Ishikawa (cell line): ENCODE data around the gene SLC15A1.
A peak's percentile ranks its signal among the peaks of the same experiment; 100 is the strongest.

Source experiments
- CEBPB ChIP-seq: IDR thresholded peaks from 2 replicates; pipeline ENCODE4 v1.6.1; 2012
- CREB1 ChIP-seq: IDR thresholded peaks from 2 replicates; pipeline ENCODE4 v1.6.1; 2012; ENCODE audit warnings: low read depth
- EGR1 ChIP-seq: IDR thresholded peaks from 2 replicates; pipeline ENCODE4 v1.6.1; 2012
- EP300 ChIP-seq: IDR thresholded peaks from 2 replicates; pipeline ENCODE4 v1.6.1; 2012; ENCODE audit warnings: borderline replicate concordance
- FOXM1 ChIP-seq: IDR thresholded peaks from 2 replicates; pipeline ENCODE4 v1.6.1; 2012; ENCODE audit warnings: low read depth, borderline replicate concordance
- NFIC ChIP-seq: IDR thresholded peaks from 2 replicates; pipeline ENCODE4 v1.6.1; 2012
- RAD21 ChIP-seq: IDR thresholded peaks from 2 replicates; pipeline ENCODE4 v1.6.1; 2012; ENCODE audit warnings: low read depth
- TAF1 ChIP-seq: IDR thresholded peaks from 2 replicates; pipeline ENCODE4 v1.6.1; 2012; ENCODE audit warnings: low read depth, mild to moderate bottlenecking
- TCF12 ChIP-seq: IDR thresholded peaks from 2 replicates; pipeline ENCODE4 v1.6.1; 2012; ENCODE audit warnings: low read depth
- TEAD4 ChIP-seq: IDR thresholded peaks from 2 replicates; pipeline ENCODE4 v1.6.1; 2012
- YY1 ChIP-seq: IDR thresholded peaks from 2 replicates; pipeline ENCODE4 v1.6.1; 2012; ENCODE audit warnings: low read depth
- ZBTB7A ChIP-seq: IDR thresholded peaks from 2 replicates; pipeline ENCODE4 v1.6.1; 2012; ENCODE audit warnings: low read depth
- TF ChIP-seq, protein P1 (sequence below): IDR thresholded peaks from 2 replicates; pipeline ENCODE4 v1.6.1; 2012
- TF ChIP-seq, protein P2 (sequence below): IDR thresholded peaks from 2 replicates; pipeline ENCODE4 v1.6.1; 2012
- TF ChIP-seq, protein P3 (sequence below): IDR thresholded peaks from 2 replicates; pipeline ENCODE4 v1.6.1; 2012; ENCODE audit warnings: low read depth, mild to moderate bottlenecking

Gene SLC15A1

DNA sequence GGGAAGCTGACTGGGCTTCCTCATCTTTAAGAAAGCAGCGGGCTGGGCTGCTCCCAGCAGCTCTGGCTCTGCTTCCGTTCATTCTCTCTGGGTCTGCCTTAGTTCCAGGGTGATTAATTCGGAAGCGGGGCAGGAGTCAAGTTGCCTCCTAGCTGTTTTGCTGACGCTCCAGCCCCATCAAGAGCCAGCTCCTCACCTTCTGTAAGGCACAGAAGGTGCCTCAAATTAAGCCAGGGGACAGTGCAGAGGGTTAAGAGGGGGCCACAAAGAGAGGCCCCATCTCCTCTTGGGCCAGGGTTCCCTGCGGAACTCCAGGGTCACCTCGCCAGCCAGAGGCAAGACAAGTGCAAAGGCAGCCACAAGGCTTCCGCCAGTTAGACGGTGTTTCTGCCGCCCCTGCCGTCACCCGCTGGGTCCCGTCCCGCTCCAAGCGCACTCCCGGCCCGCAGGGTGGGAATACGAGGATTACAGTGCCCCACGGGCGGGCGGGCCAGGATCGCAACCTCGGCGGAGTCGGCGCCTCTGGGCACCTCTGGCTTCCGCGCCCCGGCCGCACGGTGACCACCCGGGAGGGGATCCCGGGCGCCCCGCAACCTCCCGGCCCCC, 508 bp downstream of the SLC15A1 start:
- no peak for TF ChIP-seq FOXM1
- 0 out of 2 replicates have a peak, but pooled peaks have one; percentile 42 for TF ChIP-seq TAF1
- TF ChIP-seq, protein P1, sequence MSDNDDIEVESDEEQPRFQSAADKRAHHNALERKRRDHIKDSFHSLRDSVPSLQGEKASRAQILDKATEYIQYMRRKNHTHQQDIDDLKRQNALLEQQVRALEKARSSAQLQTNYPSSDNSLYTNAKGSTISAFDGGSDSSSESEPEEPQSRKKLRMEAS, result peak; percentile 40
- TF ChIP-seq TEAD4, result no peak
- no peak; the same call in 1 of the 2 replicates for TF ChIP-seq TCF12
- TF ChIP-seq ZBTB7A, result peak; percentile 17; the same call in 1 of the 2 replicates

DNA sequence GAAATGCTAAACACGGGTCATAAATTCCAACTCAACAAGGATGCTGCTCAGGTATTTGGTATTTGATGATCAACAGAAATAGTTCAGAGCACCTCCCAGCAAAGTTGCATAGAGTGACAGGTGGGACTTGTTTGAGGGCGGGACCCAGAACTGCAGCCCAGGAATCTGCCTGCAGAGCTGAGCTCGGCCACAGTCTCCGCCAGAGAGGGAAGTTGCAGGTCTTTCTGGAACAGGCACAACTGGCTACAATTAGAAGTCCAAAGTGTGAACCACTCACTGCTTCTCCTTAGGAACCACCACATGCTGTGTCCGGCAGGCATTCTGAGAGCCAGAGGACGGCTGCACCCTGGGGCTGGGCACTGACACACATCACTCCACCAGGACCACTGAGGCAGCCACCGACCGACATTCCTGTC, 1.1 kb downstream of the SLC15A1 start:
- TF ChIP-seq TEAD4 (peak; percentile 40; the same call in 1 of the 2 replicates), TCF12 (0 out of 2 replicates have a peak, but pooled peaks have one; percentile 6), RAD21 (no peak), CEBPB (no peak), YY1 (peak; percentile 12; the same call in 1 of the 2 replicates), TAF1 (no peak), NFIC (0 out of 2 replicates have a peak, but pooled peaks have one; percentile 12), FOXM1 (no peak), EP300 (no peak)
- TF ChIP-seq, protein P2, sequence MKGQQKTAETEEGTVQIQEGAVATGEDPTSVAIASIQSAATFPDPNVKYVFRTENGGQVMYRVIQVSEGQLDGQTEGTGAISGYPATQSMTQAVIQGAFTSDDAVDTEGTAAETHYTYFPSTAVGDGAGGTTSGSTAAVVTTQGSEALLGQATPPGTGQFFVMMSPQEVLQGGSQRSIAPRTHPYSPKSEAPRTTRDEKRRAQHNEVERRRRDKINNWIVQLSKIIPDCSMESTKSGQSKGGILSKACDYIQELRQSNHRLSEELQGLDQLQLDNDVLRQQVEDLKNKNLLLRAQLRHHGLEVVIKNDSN, result no peak
- TF ChIP-seq, protein P3, sequence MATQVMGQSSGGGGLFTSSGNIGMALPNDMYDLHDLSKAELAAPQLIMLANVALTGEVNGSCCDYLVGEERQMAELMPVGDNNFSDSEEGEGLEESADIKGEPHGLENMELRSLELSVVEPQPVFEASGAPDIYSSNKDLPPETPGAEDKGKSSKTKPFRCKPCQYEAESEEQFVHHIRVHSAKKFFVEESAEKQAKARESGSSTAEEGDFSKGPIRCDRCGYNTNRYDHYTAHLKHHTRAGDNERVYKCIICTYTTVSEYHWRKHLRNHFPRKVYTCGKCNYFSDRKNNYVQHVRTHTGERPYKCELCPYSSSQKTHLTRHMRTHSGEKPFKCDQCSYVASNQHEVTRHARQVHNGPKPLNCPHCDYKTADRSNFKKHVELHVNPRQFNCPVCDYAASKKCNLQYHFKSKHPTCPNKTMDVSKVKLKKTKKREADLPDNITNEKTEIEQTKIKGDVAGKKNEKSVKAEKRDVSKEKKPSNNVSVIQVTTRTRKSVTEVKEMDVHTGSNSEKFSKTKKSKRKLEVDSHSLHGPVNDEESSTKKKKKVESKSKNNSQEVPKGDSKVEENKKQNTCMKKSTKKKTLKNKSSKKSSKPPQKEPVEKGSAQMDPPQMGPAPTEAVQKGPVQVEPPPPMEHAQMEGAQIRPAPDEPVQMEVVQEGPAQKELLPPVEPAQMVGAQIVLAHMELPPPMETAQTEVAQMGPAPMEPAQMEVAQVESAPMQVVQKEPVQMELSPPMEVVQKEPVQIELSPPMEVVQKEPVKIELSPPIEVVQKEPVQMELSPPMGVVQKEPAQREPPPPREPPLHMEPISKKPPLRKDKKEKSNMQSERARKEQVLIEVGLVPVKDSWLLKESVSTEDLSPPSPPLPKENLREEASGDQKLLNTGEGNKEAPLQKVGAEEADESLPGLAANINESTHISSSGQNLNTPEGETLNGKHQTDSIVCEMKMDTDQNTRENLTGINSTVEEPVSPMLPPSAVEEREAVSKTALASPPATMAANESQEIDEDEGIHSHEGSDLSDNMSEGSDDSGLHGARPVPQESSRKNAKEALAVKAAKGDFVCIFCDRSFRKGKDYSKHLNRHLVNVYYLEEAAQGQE, result no peak
- TF ChIP-seq, protein P1, result peak; percentile 53

DNA sequence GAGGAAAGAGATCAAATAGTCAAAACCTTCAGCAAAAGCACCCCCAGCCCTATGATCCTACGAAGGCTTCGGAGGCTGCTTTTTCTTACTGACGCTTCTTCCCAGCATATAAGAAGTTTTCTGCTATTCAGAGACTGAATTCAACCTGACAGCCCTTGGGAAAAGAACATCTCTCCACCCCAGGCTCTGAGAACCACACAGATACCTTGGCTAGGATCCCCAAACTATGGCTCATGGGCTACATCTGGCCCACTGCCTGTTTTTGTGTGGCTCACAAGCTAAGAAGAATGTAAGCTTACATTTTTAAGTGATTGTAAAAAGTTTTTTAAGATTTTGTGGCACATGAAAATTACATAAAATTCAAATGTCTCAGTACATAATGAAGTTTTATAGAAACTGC, 3.0 kb downstream of the SLC15A1 start:
- TF ChIP-seq CREB1, result no peak

DNA sequence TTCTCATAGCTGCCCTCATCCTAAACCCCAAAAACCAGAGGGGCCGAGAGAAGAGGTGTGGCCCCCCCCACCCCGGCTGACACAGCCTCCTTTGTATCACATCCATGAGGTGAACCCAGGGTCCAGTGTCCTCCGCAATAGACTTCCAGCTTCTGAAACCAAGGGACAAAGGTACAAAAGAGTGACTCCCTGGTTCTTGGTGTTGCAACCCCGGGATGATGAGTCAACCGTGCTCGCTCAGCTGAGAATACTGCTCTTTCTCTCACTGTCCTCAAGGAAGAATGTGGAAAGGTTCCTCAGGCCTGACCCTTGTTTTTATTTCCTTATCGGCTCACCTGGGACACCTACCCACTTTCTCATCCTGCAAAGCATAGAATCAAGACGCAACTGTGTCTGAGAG, 5.5 kb downstream of the SLC15A1 start:
- TF ChIP-seq, protein P3, result no peak
- peak; percentile 75 for TF ChIP-seq CEBPB

DNA sequence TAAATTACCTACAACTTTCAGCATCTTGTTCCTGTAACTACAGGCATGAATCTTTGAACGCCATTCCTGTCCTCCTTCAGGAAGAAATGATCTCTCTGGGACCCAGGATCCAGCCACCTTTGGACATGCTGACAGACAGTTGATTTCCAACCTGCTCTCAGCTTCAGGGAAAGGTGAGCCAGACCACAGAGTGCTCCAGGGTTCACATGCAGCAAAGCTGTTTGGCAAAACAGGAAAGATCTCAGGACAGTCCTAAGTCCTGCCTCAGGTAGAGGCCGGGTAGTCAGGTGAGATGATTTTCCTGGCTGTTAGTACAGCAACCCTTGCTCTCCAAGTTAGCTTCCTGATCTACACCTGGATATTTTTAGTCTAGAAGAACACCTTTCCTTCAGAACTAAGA, 9.1 kb downstream of the SLC15A1 start:
- TF ChIP-seq TCF12, result no peak
- TF ChIP-seq NFIC, result no peak
- no peak for TF ChIP-seq TAF1
- TF ChIP-seq YY1, result no peak
- TF ChIP-seq, protein P3, result no peak
- TF ChIP-seq, protein P1, result no peak
- no peak for TF ChIP-seq EGR1
- no peak for TF ChIP-seq EP300
- TF ChIP-seq, protein P2, result no peak
- TF ChIP-seq RAD21, result no peak
- TF ChIP-seq CEBPB, result no peak
- no peak for TF ChIP-seq FOXM1
- no peak for TF ChIP-seq ZBTB7A
- TF ChIP-seq CREB1, result no peak
- no peak for TF ChIP-seq TEAD4
